Activated T-cell treated with anti-CD3 and anti-CD28 coated beads, Interleukin-2, amount 50 U/mL, for 24 hours (primary cell): ENCODE results near the gene FAM83B.
"Not testable (repeated sequence)": the region's sequence is repeated elsewhere in the genome, so short reads cannot be mapped to it uniquely, and the experiment has no call there.

Experiments used
- DNase-seq: peaks from one replicate; pipeline ENCODE4 v3.0.0-alpha.2; 2020
- H3K27ac Mint-ChIP-seq: 2 replicates; pipeline ENCODE4 v1.8.0; 2020; ENCODE audit warnings: mild to moderate bottlenecking, mixed read lengths
- H3K27me3 Mint-ChIP-seq: 2 replicates; pipeline ENCODE4 v1.8.0; 2020; ENCODE audit warnings: mixed read lengths
- H3K36me3 Mint-ChIP-seq: 2 replicates; pipeline ENCODE4 v1.8.0; 2020; ENCODE audit warnings: low read depth, mixed read lengths
- H3K4me1 Mint-ChIP-seq: 2 replicates; pipeline ENCODE4 v1.8.0; 2020; ENCODE audit warnings: low read depth, mixed read lengths
- H3K4me3 Mint-ChIP-seq: 2 replicates; pipeline ENCODE4 v1.8.0; 2020; ENCODE audit warnings: mild to moderate bottlenecking, moderate library complexity, mixed read lengths
- H3K9me3 Mint-ChIP-seq: 2 replicates; pipeline ENCODE4 v1.8.0; 2020; ENCODE audit warnings: mixed read lengths

FAM83B gene

GRCh38 chr6:54875539-54875938 lies 29.0 kb downstream of the FAM83B start:
- Mint-ChIP-seq H3K4me1 (no peaks in the 10 kb centered on the region), H3K9me3 (peaks cover 10% of the 10 kb centered on the region), H3K27ac (no peak overlapping the region), H3K36me3 (no peaks in the 10 kb centered on the region), H3K27me3 (no peaks in the 10 kb centered on the region), H3K4me3 (no peak overlapping the region)
- no peak for DNase-seq

GRCh38 chr6:54876365-54876764 lies 29.8 kb downstream of the FAM83B start:
- Mint-ChIP-seq H3K9me3 (peaks cover 10% of the 10 kb centered on the region), H3K4me3 (no peak overlapping the region), H3K27ac (no peak overlapping the region), H3K36me3 (no peaks in the 10 kb centered on the region), H3K4me1 (no peaks in the 10 kb centered on the region), H3K27me3 (no peaks in the 10 kb centered on the region)
- no peak for DNase-seq

GRCh38 chr6:54876871-54877270 lies 30.3 kb downstream of the FAM83B start:
- H3K27ac Mint-ChIP-seq = no peak overlapping the region
- H3K9me3 Mint-ChIP-seq = peaks cover 10% of the 10 kb centered on the region

GRCh38 chr6:54877713-54878317 lies 31.2 kb downstream of the FAM83B start:
- Mint-ChIP-seq H3K27ac (no peak overlapping the region), H3K27me3 (no peaks in the 10 kb centered on the region), H3K4me1 (no peaks in the 10 kb centered on the region), H3K4me3 (no peak overlapping the region), H3K9me3 (peaks cover 7% of the 10 kb centered on the region), H3K36me3 (no peaks in the 10 kb centered on the region)
- no peak for DNase-seq

More at GRCh38 chr6:54876871-54877270, 30.3 kb downstream of the FAM83B start:
- no peak for DNase-seq
- no peaks in the 10 kb centered on the region for H3K36me3 Mint-ChIP-seq
- no peak overlapping the region for H3K4me3 Mint-ChIP-seq
- H3K27me3 Mint-ChIP-seq = no peaks in the 10 kb centered on the region
- no peaks in the 10 kb centered on the region for H3K4me1 Mint-ChIP-seq

- Mint-ChIP-seq H3K36me3 (no peaks in the 10 kb centered on the region), H3K9me3 (peaks cover 7% of the 10 kb centered on the region), H3K27ac (no peak overlapping the region), H3K4me3 (no peak overlapping the region), H3K27me3 (no peaks in the 10 kb centered on the region), H3K4me1 (no peaks in the 10 kb centered on the region)
- no peak for DNase-seq
Observed at GRCh38 chr6:54878718-54879117, 32.1 kb downstream of the FAM83B start.

GRCh38 chr6:54879188-54879985 lies 32.8 kb downstream of the FAM83B start:
- H3K36me3 Mint-ChIP-seq = no peaks in the 10 kb centered on the region

GRCh38 chr6:54881067-54881730 lies 34.6 kb downstream of the FAM83B start:
- no peaks in the 10 kb centered on the region for H3K27me3 Mint-ChIP-seq
- no peak overlapping the region for H3K4me3 Mint-ChIP-seq
- peaks cover 8% of the 10 kb centered on the region for H3K9me3 Mint-ChIP-seq
- H3K4me1 Mint-ChIP-seq = no peaks in the 10 kb centered on the region
- H3K27ac Mint-ChIP-seq = no peak overlapping the region
- no peak for DNase-seq
- H3K36me3 Mint-ChIP-seq = no peaks in the 10 kb centered on the region

More at GRCh38 chr6:54879188-54879985, 32.8 kb downstream of the FAM83B start:
- Mint-ChIP-seq H3K27me3 (no peaks in the 10 kb centered on the region), H3K4me3 (no peak overlapping the region), H3K9me3 (peaks cover 7% of the 10 kb centered on the region), H3K27ac (no peak overlapping the region), H3K4me1 (no peaks in the 10 kb centered on the region)
- no peak for DNase-seq

GRCh38 chr6:54881891-54882290 lies 35.3 kb downstream of the FAM83B start:
- not testable (repeated sequence) for H3K4me3 Mint-ChIP-seq, DNase-seq, H3K27me3 Mint-ChIP-seq, H3K9me3 Mint-ChIP-seq, H3K27ac Mint-ChIP-seq, H3K4me1 Mint-ChIP-seq, H3K36me3 Mint-ChIP-seq

GRCh38 chr6:54886932-54887584 lies 40.5 kb downstream of the FAM83B start:
- Mint-ChIP-seq H3K27ac (no peak overlapping the region), H3K27me3 (no peaks in the 10 kb centered on the region), H3K36me3 (no peaks in the 10 kb centered on the region), H3K4me1 (no peaks in the 10 kb centered on the region), H3K4me3 (no peak overlapping the region), H3K9me3 (peaks cover 9% of the 10 kb centered on the region)
- no peak for DNase-seq

GRCh38 chr6:54891536-54891935 lies 45.0 kb downstream of the FAM83B start:
- H3K4me3 Mint-ChIP-seq = no peak overlapping the region
- H3K36me3 Mint-ChIP-seq = no peaks in the 10 kb centered on the region
- DNase-seq = no peak
- H3K9me3 Mint-ChIP-seq = peaks cover 9% of the 10 kb centered on the region
- no peaks in the 10 kb centered on the region for H3K27me3 Mint-ChIP-seq
- H3K4me1 Mint-ChIP-seq = no peaks in the 10 kb centered on the region
- no peak overlapping the region for H3K27ac Mint-ChIP-seq

GRCh38 chr6:54892831-54893230 lies 46.3 kb downstream of the FAM83B start:
- Mint-ChIP-seq H3K36me3 (no peaks in the 10 kb centered on the region), H3K9me3 (peaks cover 9% of the 10 kb centered on the region), H3K27me3 (no peaks in the 10 kb centered on the region), H3K4me3 (no peak overlapping the region), H3K4me1 (no peaks in the 10 kb centered on the region), H3K27ac (no peak overlapping the region)
- DNase-seq = no peak

- Mint-ChIP-seq H3K27me3 (no peaks in the 10 kb centered on the region), H3K9me3 (peaks cover 6% of the 10 kb centered on the region), H3K27ac (no peak overlapping the region), H3K36me3 (no peaks in the 10 kb centered on the region), H3K4me1 (no peaks in the 10 kb centered on the region), H3K4me3 (no peak overlapping the region)
- no peak for DNase-seq
Observed at GRCh38 chr6:54893818-54894217, 47.2 kb downstream of the FAM83B start.

GRCh38 chr6:54896302-54896701 lies 49.7 kb downstream of the FAM83B start:
- DNase-seq = no peak
- Mint-ChIP-seq H3K27me3 (no peaks in the 10 kb centered on the region), H3K4me3 (no peak overlapping the region), H3K36me3 (no peaks in the 10 kb centered on the region), H3K9me3 (peaks cover 6% of the 10 kb centered on the region), H3K27ac (no peak overlapping the region), H3K4me1 (no peaks in the 10 kb centered on the region)

GRCh38 chr6:54897462-54898189 lies 51.1 kb downstream of the FAM83B start:
- no peaks in the 10 kb centered on the region for H3K4me1 Mint-ChIP-seq
- H3K36me3 Mint-ChIP-seq = no peaks in the 10 kb centered on the region
- no peak for DNase-seq
- H3K4me3 Mint-ChIP-seq = no peak overlapping the region
- no peaks in the 10 kb centered on the region for H3K27me3 Mint-ChIP-seq
- H3K9me3 Mint-ChIP-seq = peaks cover 6% of the 10 kb centered on the region
- H3K27ac Mint-ChIP-seq = no peak overlapping the region
